SK-N-SH treated with all-trans-retinoic acid at 6 μM for 48 hours (cell line): Measurements from ENCODE around the gene USH2A.

ENCODE experiments used
- ATAC-seq: fragments of 200-7000 bp; cut with Tn5 transposase; 3 replicates; pipeline ENCODE4 v1.9.1; 2020; ENCODE audit warnings: mild to moderate bottlenecking, moderate library complexity
- ARNTL ChIP-seq: fragments of 450-650 bp; formaldehyde crosslinking; IDR thresholded peaks from 2 replicates; pipeline ENCODE4 v1.5.0; 2020; ENCODE audit warnings: low read depth, mild to moderate bottlenecking, moderate library complexity, borderline replicate concordance
- BACH2 ChIP-seq: fragments of 250-450 bp; sonication (Bioruptor Pico); IDR thresholded peaks from 2 replicates; pipeline ENCODE4 v1.9.0; 2021; ENCODE audit warnings: mild to moderate bottlenecking, borderline replicate concordance
- CSDC2 ChIP-seq: fragments of 250-450 bp; sonication (Bioruptor Pico); IDR thresholded peaks from 2 replicates; pipeline ENCODE4 v1.5.0; 2020; ENCODE audit warnings: mild to moderate bottlenecking, moderate library complexity
- CSRNP3 ChIP-seq: fragments of 250-450 bp; sonication (Bioruptor Pico); IDR thresholded peaks from 2 replicates; pipeline ENCODE4 v1.5.1; 2021; ENCODE audit warnings: mild to moderate bottlenecking, moderate library complexity
- ISL1 ChIP-seq: fragments of 250-450 bp; sonication (Bioruptor Pico); IDR thresholded peaks from 2 replicates; pipeline ENCODE4 v2.1.2; 2022; ENCODE audit warnings: mild to moderate bottlenecking, moderate library complexity
- OSR1 ChIP-seq: fragments of 250-450 bp; sonication (Bioruptor Pico); IDR thresholded peaks from 2 replicates; pipeline ENCODE4 v1.8.0; 2022; ENCODE audit warnings: moderate library complexity, mild to moderate bottlenecking, inconsistent platforms
- PATZ1 ChIP-seq: fragments of 250-450 bp; sonication (Bioruptor Pico); IDR thresholded peaks from 2 replicates; pipeline ENCODE4 v1.8.0; 2020; ENCODE audit warnings: mild to moderate bottlenecking, moderate library complexity, borderline replicate concordance
- PPARA ChIP-seq: fragments of 250-450 bp; sonication (Bioruptor Pico); IDR thresholded peaks from 2 replicates; pipeline ENCODE4 v1.5.0; 2020; ENCODE audit warnings: mild to moderate bottlenecking, borderline replicate concordance
- RARB ChIP-seq: fragments of 250-450 bp; sonication (Bioruptor Pico); IDR thresholded peaks from 2 replicates; pipeline ENCODE4 v1.8.0; 2021; ENCODE audit warnings: mild to moderate bottlenecking, moderate library complexity
- SNAI2 ChIP-seq: fragments of 250-450 bp; sonication (Bioruptor Pico); IDR thresholded peaks from 2 replicates; pipeline ENCODE4 v1.5.0; 2020; ENCODE audit warnings: mild to moderate bottlenecking, moderate library complexity
- TCF4 ChIP-seq: fragments of 250-450 bp; sonication (Bioruptor Pico); IDR thresholded peaks from 2 replicates; pipeline ENCODE4 v1.8.0; 2021; ENCODE audit warnings: mild to moderate bottlenecking, moderate library complexity, borderline replicate concordance
- TOX ChIP-seq: fragments of 250-450 bp; sonication (Bioruptor Pico); IDR thresholded peaks from 2 replicates; pipeline ENCODE4 v1.8.0; 2021; ENCODE audit warnings: mild to moderate bottlenecking, moderate library complexity, borderline replicate concordance
- TSHZ2 ChIP-seq: fragments of 250-450 bp; sonication (Bioruptor Pico); IDR thresholded peaks from 2 replicates; pipeline ENCODE4 v1.5.0; 2020; ENCODE audit warnings: mild to moderate bottlenecking, moderate library complexity
- ZC3H10 ChIP-seq: fragments of 250-450 bp; sonication (Bioruptor Pico); IDR thresholded peaks from 2 replicates; pipeline ENCODE4 v1.5.1; 2021; ENCODE audit warnings: mild to moderate bottlenecking, moderate library complexity
- ZNF70 ChIP-seq: fragments of 450-650 bp; formaldehyde crosslinking; IDR thresholded peaks from 2 replicates; pipeline ENCODE4 v1.5.0; 2020; ENCODE audit warnings: mild to moderate bottlenecking, moderate library complexity
- ZNF8 ChIP-seq: fragments of 450-650 bp; formaldehyde crosslinking; IDR thresholded peaks from 2 replicates; pipeline ENCODE4 v1.5.0; 2020; ENCODE audit warnings: mild to moderate bottlenecking, moderate library complexity

The USH2A gene

DNA sequence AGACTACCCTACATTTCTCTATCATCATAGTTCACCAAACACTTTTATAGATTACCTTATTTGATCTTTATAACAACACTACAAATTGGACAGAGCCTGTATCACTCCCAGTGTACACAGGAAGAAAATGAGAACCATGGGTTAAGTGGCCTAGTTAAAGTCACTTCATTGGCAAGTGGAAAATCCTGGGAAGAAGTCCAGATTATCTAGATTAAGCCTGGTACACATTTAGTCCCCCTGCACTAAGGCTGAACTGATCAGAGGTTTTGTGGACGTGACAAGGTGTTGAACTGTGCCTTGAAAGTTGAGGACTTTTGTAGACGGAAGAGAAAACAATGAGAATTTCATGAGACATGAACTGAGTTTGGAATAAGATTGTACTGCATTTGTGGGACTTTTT is 7.5 kb upstream of the USH2A start (continued):
- no peak for TF ChIP-seq TSHZ2
- TF ChIP-seq, all 23 proteins: peak for 0

- no peak for ATAC-seq
- TF ChIP-seq ARNTL (CRISPR knock-in tag) (no peak), ISL1 (CRISPR knock-in tag) (no peak), BACH2 (CRISPR knock-in tag) (no peak), PATZ1 (CRISPR knock-in tag) (no peak), ZNF8 (CRISPR knock-in tag) (no peak), CSRNP3 (CRISPR knock-in tag) (no peak)
Observed at GRCh38 chr1:216425577-216425976, 2.3 kb upstream of the USH2A start.

DNA sequence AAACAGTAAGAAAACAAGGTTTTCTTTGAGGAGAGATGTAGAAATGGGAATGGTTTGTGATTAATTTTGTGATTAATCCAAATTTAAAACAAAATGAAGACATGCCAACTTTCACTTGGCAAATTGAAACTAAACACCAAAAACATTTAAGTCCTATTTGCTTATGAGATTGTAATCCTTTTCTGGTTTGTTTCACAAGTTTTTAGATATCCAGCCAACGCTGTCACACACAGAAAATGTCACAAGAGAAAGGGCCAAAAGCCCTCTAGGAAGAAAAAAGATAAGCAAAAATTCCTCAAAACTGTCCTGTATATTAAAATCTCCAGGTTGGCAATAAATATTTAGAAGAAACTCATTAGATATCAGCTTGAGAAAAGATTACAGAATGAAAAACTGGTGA is 2.5 kb downstream of the USH2A start:
- TF ChIP-seq OSR1 (CRISPR knock-in tag) (no peak), TOX (CRISPR knock-in tag) (no peak), TSHZ2 (no peak), RARB (CRISPR knock-in tag) (no peak), PPARA (CRISPR knock-in tag) (no peak), CSDC2 (CRISPR knock-in tag) (no peak), TCF4 (no peak), ZNF70 (CRISPR knock-in tag) (no peak), ZC3H10 (CRISPR knock-in tag) (no peak), ZNF8 (CRISPR knock-in tag) (no peak)
- no peak for ATAC-seq

DNA sequence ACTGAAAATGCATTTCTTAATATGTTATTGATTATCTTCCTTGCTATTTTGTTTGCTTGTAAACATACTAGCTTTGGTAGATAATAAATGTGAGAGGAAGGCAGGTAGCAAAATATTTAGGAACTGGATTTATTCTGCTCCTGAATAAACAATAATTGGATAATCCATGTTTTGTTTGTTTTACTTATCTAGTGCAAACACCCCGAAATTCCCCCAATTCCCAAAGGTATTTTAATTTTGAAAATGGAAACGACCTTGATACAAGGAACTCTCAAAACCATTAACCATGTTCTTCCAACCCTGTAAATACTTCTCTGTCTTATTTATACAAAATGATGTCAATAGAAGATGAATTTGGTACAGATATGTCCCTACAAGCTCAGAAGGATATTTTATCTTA is 3.0 kb downstream of the USH2A start:
- no peak for ATAC-seq
- TF ChIP-seq PPARA (CRISPR knock-in tag) (no peak), SNAI2 (CRISPR knock-in tag) (no peak), ZC3H10 (CRISPR knock-in tag) (no peak), CSDC2 (CRISPR knock-in tag) (no peak), PATZ1 (CRISPR knock-in tag) (no peak)
